Stimulated activated CD4-positive, alpha-beta T cell treated with anti-CD3 and anti-CD28 coated beads, TNF-alpha, amount 100 ng/mL, for 48 hours (primary cell): ENCODE results near the gene PAX8.
"Not testable (repeated sequence)": the region's sequence is repeated elsewhere in the genome, so short reads cannot be mapped to it uniquely, and the experiment has no call there.

Experiments used
- DNase-seq, 3 donors: peaks; one replicate each; pipeline ENCODE4 v3.0.0-alpha.2; 2020; ENCODE audit warnings: low read depth in 3 of 3

The PAX8 gene

DNA sequence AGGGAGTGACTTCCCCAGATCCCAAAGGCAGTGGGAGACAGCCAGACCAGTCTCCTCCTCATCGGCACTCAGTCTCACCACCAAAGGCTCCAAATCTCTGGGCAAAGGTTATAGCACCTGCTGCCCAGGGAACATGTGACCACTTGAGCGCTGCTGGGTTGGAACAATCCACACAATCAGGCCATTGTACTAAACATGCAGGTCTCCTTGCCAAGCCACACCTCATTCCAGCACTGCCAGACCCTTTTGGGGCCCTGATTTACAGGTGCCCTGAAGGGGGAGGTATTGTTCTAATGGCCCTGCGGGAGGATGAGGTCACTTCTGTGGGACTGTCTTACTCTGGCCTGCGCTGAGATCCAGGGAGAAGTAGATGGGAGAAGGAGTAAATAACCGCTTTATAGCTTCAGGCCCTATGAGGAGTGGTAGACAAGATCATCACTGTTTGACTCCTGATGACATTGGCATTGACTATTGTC is 10.0 kb upstream of the PAX8 start:
- DNase-seq: not testable (repeated sequence)

DNA sequence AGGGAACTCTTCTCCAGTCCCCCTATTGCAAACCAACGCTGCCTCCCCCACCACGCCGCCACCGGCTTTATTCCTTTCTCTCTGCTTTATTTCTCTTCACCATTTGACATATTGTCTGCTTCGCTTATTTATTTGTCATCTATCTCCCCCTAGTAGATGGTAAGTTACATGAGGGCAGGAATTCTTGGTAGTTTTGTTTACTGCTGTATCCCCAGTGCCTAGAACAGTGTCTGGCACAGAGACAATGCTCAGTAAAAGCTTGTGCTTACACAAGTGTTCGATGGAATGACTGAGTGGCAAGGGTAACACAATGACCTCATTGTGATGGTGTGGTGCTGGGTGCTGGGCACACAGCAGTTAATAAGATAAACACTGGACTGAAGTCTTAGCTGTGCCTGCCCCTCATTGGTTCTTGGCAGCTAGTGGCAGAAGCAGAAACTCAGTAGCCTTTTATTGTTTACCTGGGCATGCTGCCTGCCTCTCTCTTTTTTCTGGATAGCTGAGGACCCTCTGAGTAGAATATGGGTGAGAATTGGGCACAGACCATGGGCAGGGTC is 9.5 kb upstream of the PAX8 start:
- not testable (repeated sequence) for DNase-seq

DNA sequence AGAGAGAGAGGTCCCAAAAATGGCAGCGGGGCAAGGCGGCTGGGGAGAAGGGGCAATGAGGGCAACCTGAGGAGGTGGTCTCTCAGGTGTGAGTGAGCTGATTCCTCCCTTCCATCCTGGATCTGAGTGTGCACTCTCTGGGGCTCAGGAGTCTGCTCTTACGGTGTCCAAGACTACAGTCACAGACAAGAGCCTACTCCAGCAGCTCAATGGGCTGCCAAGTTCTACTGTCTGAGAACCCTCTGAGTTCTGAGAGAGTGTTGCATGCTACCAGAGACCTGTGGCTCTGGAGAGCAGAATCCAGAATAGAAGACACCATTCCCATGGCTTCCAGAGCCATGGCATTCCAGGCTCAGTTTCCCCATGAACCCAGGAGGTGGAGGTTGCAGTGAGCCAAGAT is 7.1 kb upstream of the PAX8 start:
- no peak for DNase-seq

DNA sequence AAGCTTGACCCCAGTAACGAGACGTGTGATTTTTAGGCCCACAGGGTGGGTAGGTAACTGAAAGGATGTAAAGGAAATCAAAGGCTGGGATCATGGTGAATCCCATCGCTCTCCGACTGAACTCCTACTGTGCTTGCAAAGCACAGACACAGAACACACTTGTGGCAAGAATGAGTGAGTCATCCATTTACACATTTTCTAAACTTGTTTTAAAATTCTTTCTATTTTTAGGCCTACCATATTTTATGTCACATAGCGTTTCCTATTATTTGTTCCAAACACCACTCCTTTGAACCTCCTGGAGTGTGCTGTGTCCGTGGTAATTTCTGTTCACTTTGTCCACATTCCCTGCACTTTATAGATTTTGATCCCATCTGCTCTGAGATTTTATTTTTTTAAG is 6.3 kb upstream of the PAX8 start:
- DNase-seq: not testable (repeated sequence)

DNA sequence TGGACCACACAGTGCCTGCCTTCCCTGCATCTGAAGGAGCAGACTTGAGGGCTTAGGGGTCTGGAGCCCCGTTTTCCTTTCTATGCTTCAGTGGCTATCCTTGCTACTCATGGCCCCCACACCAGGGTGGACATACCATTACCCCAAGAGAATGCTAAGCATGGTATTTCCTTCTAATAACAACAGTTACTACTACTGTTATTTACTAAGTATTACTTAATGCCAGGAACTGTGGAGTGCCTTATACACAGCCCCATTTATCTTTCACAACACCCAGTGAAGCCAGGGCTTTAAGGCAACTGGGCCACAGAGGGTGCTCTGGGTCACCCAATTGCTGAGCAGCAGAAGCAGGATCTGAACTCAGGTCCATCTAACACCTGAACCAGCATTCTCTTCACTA is 5.8 kb upstream of the PAX8 start:
- DNase-seq: no peak

DNA sequence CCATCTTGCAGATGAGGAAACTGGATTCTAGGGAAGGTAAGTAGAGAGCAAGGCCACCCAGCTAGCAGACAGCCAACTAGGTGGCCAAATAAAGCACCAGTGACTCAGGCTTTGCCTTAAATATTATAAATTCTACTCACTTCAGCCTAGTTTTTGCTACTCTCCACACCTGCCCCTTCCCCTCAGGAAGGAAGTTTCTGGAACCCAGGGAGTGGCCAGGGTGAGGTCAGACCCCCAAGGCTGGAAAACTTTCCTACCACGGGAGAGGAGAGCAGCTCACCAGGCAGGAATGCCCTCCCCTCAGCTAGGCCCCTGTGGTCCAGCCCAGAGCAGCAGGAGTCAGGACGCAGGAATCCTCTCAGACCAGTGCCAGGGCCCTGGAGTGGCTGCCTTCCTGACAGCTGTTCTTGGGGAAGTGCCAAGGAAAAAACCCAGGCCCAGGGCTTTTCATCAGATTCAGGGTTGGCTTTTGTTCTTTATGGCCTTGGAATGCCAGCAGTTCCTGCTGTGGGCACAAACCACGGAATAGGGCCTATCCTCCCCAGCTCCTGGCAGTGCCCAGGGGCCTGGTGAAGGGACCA is 5.1 kb upstream of the PAX8 start:
- no peak for DNase-seq

DNA sequence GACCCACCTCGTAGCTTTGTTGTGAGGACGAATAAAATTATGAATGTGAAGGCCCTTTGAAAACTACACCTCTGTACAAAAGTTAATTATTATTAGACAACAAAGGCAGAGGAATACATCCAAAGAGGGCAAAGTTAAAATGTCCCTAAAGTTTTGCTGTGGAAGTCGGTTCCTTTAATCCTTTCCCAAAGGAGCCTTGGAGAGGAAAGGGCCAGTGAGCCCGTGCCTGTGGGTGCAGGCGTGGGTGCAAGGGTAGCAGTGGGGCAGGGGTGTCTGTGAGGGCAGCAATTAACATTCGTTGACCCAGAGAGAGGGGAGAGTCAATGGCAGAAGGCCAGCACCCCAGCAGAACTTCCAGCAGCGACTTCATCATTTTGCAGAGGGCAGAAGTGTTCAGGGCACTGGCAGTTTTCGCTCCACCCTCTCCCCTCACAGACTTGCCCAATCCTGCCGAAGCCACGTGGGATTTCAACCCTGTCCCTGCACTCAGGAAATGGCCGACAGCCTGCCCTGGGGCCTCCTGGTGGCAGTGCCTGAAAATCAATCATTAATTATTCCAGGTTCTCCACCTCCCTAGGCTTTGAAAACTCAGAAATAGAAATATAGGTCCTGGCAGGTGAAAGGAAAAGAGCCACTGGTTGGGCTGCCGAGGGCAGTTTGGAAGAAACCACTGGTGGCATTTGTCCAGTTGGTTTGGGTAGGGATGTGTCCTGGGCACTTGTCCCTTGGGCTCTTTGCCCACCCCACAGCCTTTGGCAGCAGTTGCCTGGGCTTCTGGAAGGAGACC is 4.2 kb upstream of the PAX8 start:
- no peak for DNase-seq

DNA sequence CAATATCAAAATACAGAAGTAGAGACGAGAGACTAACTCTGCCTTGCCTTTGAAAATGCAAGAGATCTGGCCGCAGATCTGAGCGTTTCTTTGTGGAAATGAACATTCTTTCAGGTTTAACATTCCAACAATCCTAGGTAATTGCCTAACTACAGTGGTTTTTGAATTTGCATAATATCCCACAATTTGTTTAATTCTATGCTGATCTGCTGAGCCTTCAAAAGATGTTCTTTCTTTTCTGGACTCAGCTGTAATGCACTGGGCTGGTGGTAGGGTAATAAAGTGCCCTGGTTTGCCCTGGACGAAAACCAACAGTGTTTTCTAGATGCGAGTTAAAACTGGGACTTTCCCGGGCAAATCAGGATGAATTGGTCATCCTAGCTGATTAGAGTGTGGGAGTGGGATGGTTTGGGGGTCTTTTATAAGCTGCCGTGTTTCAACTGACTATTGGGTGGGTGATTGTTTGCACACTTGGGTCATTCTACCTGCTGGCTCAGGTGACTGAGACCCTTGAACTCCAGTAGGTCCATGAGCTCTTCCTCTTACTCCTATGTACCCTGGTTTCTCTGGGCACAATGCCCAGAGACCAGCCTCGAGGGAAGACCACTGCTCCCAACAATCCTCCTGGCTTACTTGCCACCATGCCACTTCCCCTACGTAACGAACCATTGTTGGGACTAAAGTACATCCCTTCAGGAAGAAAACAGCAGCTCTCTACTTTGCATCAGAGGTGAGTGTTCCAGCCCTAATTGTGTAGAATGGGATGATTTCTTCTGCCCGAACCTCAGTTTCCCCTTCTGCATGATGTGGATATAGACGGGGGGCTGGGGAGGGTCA is 3.4 kb upstream of the PAX8 start:
- DNase-seq: no peak

DNA sequence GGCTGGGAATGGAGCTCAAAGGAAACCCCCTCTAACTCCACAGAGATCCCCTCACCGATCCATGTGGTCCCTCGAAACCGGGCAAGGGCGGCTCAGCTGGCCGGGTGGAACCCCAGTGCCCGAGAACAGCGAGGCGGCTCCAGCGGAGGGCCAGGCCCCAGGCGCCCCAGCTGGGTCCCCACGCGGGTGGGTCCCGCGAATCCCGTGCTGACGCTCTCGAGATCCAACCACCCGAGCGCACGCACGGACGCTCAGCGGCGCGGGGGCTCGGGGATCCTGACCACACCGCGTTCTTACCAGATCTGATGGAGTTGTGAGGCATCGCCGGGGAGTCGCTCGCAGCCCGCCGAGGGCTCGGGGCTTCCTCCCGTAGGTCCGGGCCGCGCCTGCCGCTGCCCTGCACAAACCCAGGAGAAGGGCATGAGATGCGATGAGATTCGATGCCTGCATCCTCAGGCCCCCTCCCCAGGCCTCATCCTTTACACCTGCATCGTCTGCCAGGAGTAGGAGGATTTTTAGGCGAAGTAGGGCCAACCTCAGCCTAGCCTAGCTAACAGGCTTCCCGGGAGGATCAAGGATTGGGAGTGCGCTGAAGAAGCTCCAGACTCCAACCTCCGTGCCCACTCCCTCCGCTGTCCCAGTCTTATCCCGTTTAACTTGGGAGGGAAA is 514 bp downstream of the PAX8 start:
- DNase-seq: no peak

DNA sequence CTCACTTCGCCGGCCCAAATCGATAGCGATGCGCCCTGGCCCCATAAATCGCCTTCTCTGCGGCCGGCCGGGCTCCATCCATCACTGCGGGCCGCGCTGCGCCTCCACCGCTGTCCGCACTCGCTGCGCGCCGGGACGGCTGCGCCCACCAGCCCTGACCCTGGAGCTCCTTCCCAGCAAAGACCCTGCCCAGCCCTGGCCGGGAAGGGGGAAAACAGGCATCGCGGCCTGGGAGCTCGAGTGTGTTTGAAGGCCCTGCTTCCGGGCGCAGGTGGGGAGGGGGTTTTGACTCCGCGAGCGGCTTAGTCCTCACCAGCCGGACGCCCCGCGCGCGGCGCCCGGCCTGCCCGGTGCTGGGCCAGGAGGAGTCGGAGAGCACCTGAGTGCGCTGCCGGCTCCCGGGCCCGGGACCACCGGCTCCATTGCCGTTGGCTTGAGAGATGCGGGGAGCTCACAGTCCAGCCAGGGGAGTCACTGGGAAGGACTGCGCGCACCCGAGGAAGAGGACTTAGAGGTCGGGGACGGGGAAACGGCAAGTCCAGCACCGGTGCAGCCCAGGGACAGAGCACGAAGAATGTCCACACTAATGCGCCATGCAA is 1.1 kb downstream of the PAX8 start:
- no peak for DNase-seq

DNA sequence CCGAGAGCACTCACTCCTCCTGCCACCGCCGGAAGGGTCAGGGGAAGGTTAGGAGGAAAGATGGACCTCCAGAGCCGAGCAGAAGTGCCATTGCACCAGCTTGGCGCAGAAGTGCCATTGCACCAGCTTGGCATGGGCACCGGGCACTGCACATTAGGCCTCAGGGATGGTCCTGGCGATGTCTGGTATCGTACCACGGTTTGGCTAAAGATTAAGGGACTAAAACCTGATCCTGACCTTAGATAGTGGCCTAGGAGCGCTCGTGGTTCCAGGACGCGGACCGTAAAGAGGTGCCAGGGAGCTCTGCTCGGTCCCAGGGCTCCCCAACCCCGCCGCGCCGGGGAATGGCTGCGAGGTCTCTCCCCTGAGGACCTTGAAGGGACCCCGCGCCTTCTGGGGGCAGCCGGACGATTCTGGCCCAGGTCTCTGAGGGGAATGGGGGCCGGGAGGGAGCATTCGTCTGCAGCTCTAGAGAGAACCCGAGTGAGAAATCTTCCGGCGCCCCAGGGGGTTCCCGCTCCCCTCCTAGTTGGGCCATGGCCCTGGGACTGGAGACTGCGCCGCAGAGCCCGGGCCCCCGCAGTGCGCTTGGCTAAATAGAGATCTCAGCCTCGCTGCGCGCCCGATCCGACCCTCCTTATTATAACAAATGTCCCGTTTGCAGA is 1.8 kb downstream of the PAX8 start:
- no peak for DNase-seq

DNA sequence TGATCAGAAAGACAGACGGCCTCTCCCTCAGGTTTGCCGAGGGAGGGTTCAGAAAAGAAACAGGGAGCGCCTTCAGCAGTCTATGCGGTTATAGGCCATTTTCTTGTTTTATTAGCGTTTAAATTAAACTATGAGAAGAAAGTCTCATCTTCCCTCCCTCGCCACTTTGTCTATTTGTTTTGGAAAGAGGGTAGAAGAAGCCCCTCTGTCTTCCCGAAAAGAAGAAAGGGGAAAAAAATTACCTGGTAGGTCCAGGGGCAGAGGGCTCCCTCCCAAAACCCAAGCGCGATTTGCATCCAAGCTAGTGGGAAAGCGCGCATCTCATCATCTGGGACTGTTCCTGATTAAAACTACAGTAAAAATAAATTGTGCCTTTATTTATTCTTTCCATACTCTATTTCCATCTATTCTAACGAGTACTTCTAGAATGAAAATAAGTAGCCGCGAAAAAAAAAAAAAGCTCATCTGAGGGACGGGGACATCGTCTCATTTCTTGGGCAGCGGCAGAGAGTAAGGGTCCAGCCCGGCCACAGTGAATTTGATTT is 2.4 kb downstream of the PAX8 start:
- no peak for DNase-seq

DNA sequence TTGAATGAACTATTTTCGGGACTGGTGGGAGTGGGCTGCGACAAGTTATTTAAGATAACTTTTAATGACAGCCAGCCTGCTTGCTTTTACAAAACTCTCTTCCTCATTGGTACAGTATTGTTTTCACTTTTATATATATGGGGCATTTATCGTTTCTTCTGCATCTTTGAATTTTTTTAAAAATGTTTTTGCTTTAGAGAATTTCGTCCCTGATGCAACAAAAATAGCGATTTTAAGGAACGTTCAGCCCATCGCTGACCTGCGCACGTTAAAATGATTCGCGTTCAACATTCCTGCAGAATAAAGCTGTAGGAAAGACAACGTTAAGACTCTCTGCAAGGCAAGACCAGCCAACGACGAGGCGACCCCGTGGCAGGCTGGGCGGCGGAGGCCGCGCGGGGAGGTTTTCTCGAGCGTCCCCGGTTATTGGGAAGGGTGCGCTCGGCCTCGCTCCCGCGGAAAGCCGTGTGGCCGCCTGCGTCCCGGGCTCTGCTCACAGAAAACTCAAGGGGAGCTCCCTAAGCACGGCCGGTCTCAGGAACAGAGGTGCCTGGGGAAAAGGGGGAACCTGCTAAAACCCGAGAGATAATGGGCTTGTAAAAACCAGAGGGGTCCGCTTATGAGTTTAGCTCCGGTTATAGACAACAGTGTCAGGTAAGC is 3.0 kb downstream of the PAX8 start:
- no peak for DNase-seq

DNA sequence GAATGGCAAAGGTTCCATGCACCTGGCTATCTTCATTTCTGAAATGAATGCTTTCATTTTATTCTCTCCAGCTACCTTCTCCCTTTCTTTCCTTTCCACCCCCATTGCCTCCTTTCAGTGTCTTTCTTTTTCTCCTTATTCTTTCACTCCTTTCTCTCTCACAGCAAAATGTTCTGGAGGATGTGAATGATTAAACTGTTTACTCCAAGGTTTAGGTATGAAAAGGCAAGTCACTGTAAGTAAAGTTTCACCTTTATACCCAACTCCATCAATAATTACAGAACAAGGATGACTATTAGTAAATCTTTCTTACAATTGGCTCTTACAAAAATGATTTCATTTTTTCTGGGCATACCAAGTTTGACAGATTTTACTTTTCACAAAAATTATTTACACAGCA is 4.3 kb downstream of the PAX8 start:
- no peak for DNase-seq

DNA sequence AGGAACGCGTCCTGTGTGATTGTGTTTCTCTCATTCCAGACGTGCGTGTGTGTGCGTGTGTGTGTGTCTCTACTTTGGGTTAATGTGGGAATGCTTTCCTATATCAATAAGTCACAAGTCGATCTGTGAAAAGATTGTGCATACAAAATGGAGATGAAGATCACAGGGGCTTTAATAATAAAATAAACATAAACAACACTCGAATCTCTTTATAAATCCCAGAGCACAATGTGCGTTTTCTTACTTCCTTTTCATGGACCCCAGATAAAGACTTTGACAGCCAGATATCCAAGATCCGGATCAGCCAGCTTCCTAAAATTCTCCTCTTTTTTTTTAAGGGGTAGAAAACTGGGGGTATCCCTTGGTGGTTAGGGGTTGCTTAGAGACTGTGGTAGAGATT is 4.7 kb downstream of the PAX8 start:
- no peak for DNase-seq

DNA sequence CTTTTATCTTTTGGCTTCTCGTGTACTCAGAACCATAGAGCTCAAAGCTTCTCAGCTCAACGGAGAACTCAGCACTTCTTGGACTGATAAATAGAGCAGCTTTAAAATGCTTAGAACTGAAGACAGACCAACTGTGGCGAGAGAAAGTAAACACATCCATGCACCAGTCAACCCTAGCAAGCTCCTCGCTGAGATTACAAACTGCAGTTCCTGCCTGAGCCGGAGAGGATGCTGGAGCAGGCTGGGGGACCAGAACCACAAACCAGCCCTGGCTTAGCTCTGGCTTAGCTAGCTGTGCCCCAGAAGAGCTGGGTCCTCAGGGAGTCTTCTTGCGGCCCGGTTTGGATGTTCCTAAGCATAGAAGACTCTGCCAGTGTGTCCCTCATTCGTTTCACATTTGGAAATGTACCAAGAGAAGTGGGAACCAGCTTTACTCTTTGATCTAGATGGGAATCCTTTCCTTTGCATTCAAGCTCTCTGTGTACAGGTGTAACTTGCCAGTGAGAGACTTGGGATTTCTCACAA is 5.6 kb downstream of the PAX8 start:
- DNase-seq: no peak

DNA sequence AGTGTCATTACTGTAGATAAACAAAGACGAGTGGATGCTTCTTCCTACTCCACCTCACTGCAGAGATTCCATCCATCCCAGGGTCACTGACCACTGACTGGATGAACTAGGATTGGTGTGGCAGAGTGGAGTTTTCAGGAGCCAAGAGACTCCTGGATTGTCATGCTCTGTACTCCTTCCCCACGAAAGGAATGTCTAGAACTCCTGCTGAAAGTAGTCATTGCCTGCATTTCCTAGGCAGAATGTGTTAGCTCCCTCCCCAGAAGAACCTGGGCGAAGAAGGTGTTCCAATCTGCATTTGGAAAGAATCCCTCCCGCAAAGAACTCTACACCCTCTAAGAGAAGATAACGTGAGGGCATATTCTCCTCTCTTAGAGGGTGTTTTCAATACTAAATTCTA is 6.2 kb downstream of the PAX8 start:
- DNase-seq: no peak

DNA sequence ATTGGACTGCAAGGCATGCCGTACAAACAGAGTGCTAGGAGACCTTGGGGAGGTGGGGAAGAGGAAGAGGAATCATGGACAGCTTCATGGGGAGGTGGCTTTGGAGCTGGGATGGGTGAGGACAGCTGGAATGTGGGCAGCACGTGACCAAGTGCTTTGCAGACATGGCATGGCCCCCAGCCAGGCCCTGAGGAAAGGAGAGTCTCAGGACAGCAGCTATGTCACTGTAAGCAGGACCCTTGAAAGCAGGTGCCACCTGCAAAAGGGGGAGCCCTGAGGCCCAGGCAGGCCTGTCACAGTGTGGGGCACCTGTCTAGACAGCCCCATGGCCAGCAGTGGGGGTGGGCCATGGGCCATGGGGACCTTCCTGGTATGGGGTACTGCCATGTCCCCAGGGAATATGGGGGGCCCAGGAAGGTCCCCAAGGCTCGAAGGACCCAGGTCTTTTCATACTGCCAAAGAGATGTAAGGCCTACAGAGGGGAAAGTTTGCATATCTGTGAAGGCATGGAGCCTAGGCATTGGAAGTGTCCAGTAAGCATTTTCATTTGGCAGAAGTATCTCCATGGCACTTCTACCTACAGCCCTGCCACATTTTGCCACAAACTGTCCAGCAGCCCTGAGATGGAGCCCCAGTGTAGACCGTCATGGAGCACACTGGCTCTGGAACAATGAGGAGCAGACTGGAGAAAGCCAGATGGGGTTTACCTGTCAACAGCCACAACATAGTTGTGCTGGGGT is 9.9 kb downstream of the PAX8 start:
- DNase-seq: no peak

DNA sequence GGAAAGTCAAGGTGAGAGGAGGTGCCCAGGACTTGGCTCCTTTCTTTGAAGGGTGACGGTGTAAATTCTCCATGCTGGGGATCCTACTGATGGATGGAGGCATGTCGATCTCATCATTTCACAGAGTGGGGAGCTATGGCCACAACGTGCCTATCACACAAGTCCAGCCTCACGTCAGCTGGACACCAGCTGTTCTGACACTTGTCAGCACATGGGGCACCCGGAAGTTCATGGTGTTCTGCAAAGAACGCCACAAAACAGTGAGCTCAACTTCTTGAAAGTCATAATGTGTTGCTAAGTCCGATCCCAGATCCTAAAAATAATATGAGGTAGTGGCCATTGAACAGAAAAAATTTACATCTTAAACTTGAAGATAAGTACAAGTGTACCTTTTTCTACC is 12.3 kb downstream of the PAX8 start:
- no peak for DNase-seq
